BE2C (cell line): ENCODE measurements around the gene VAMP2.

ENCODE experiments used
- DNase-seq: peaks from one replicate; pipeline ENCODE4 v3.0.0-alpha.2; 2020
- H3K27me3 ChIP-seq: fragments of 250-450 bp; sonication (Bioruptor Pico); 2 replicates; pipeline ENCODE4 v1.5.1; 2020; ENCODE audit warnings: mild to moderate bottlenecking
- H3K36me3 ChIP-seq: fragments of 250-450 bp; sonication (Bioruptor Pico); 2 replicates; pipeline ENCODE4 v1.5.1; 2020; ENCODE audit warnings: mild to moderate bottlenecking
- H3K4me1 ChIP-seq: fragments of 250-450 bp; sonication (Bioruptor Pico); 2 replicates; pipeline ENCODE4 v1.5.1; 2020
- H3K4me3 ChIP-seq: 2 replicates; pipeline ENCODE4 v1.5.1; 2011; ENCODE audit warnings: low read depth, low read length
- H3K9me3 ChIP-seq: fragments of 250-450 bp; sonication (Bioruptor Pico); 2 replicates; pipeline ENCODE4 v1.5.1; 2020
- TF ChIP-seq, protein P1 (sequence below): IDR thresholded peaks from 2 replicates; pipeline ENCODE4 v1.5.1; 2012; ENCODE audit warnings: mild to moderate bottlenecking, low read depth, low read length

The VAMP2 gene

DNA sequence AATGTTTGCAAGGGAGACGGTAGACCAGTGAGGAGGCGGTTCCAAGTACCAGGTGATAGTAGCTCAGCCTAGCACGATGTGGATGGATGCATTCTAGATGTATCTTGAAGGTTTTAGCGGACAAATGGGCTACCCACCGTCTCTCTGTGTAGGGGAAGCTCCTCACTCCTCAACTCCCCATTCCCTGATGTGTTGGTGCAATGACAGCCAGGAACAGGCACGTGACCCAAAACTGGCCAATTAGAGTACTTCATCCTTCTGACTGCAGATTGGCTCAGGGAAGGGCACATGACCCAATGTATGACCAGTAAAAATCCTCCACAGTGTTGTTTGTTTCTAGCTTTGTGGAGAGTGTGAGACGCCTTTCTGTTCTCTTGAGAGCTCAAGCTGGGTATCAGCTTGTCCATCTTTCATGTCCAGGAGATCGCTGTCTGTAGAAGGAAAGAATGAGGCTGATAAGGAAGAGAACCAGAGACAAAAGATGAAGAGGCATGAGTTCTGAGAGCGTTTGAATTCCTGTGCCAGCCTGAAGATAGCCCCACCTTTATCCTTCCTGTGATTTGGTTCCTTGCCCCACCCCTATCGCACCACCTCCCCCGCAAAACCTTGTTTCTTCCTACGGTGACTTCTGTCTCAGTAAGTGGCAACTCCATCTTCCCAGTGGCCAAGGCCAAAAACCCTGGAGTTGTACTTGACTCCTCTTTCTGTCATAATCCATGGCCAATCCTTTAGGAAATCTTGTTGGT is 29.5 kb upstream of the VAMP2 start:
- peaks cover 3% of the 10 kb centered on the region for H3K4me1 ChIP-seq
- H3K36me3 ChIP-seq, result no peaks in the 10 kb centered on the region
- H3K4me3 ChIP-seq, result peak overlapping the region; percentile 46
- DNase-seq, result peak; percentile 81
- TF ChIP-seq, protein P1, sequence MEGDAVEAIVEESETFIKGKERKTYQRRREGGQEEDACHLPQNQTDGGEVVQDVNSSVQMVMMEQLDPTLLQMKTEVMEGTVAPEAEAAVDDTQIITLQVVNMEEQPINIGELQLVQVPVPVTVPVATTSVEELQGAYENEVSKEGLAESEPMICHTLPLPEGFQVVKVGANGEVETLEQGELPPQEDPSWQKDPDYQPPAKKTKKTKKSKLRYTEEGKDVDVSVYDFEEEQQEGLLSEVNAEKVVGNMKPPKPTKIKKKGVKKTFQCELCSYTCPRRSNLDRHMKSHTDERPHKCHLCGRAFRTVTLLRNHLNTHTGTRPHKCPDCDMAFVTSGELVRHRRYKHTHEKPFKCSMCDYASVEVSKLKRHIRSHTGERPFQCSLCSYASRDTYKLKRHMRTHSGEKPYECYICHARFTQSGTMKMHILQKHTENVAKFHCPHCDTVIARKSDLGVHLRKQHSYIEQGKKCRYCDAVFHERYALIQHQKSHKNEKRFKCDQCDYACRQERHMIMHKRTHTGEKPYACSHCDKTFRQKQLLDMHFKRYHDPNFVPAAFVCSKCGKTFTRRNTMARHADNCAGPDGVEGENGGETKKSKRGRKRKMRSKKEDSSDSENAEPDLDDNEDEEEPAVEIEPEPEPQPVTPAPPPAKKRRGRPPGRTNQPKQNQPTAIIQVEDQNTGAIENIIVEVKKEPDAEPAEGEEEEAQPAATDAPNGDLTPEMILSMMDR, result no peak
- H3K27me3 ChIP-seq, result no peaks in the 10 kb centered on the region
- no peaks in the 10 kb centered on the region for H3K9me3 ChIP-seq

DNA sequence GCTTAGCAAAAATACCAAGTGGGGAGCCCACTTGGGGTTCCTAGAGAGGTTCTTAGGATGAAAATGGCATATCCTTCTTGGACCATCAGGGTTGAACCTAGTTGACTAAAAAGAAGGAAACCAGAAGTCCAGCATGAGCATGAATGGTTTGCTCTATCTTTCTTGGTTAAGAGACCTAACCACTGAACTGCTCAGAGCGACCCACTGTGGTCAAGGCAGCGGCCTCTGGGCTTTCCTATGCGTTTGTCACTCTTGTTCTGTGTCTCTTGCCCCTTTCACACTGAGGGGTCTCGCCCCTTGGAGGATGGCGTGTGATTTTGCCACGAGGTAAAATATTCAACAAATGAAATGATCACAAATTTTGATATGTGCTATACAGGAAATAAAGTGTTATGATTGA is 27.8 kb upstream of the VAMP2 start:
- Histone ChIP-seq H3K36me3 (no peaks in the 10 kb centered on the region), H3K4me1 (peaks cover 3% of the 10 kb centered on the region), H3K4me3 (peak overlapping the region; percentile 43), H3K27me3 (no peaks in the 10 kb centered on the region), H3K9me3 (no peaks in the 10 kb centered on the region)
- TF ChIP-seq, protein P1, result no peak
- no peak for DNase-seq

DNA sequence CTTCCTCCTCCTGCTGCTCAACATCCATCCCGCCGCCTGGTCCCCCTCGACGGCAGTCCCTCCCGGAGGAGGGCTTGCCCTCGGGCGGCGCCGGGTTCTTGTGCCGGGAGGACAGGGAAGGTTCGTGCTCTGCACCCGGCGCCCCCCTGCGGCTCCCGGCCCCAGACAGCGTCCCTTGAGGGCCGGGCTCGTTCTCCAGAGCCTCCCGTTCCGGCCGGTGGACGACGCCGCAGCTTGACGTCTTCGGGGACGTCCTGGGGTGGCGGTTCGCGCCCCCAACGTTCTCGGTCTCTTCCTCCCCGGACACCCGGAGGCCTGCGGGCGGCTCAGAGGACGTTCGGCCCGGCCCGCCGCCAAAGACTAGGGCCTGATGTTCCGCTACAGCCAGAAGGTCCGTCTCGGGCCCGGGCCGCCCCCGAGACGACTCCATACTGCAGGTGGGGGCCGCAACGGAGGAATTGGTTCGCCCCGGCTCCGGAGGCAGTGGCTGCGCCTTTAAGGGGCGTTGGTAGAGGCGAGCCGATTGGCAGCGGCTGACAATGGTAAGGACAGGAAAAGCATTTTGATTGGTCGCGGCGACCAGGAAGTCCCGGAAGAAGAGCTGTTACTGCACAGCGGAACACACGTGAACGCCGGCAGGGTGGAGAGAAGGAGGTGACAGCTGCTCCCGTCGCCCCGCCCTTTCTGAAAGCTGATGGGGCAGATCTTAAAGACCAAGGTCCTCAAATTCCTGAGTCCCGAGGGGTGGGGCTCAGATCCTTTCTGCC is 27.1 kb upstream of the VAMP2 start, which contains the start of gene BORCS6:
Gene BORCS6, minus strand, starts transcription at position 470 of the 767 bp plus-strand sequence. Its CDS starts 40 bp downstream, at position 430.
- Histone ChIP-seq H3K27me3 (no peaks in the 10 kb centered on the region), H3K36me3 (no peaks in the 10 kb centered on the region), H3K9me3 (no peaks in the 10 kb centered on the region), H3K4me1 (peaks cover 3% of the 10 kb centered on the region), H3K4me3 (peak within 1 kb of the TSS; percentile 73)
- TF ChIP-seq, protein P1, result no peak
- DNase-seq, result peak; percentile 91

DNA sequence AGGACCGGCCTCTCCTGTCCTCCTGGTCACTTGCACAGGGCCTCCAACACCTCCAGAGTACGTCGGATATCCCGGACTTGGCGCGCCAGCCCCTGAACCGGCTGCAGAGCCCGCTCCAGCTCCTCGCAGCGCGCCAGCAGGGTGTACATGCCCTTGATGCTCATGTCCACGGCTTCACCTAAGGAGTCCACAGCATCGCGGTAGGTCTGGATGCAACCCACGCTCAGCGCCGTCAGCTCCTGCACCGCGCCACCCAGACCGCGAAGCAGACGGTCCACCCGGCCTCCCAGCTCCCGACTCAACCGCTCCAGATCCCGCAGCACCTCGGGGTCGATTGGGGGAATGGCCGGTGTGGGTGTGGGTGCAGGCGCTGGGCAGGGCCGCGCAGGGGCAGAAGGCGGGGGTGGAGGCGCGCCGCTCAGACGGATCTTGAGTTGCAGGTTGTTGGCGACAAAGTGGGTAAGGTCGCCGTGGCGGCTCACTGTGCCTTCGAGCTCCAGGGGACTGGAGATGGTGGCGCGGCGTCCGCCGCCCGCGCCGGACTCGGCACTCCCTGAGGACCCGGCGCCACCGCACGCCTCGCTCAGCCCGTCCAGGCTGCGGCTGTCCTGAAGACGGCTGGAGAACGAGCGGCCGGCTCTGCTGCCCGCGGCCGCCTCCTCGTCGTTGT is 26.4 kb upstream of the VAMP2 start:
- no peaks in the 10 kb centered on the region for H3K9me3 ChIP-seq
- H3K36me3 ChIP-seq, result no peaks in the 10 kb centered on the region
- TF ChIP-seq, protein P1, result no peak
- peak; percentile 15 for DNase-seq
- H3K27me3 ChIP-seq, result no peaks in the 10 kb centered on the region
- peak overlapping the region; percentile 73 for H3K4me3 ChIP-seq
- H3K4me1 ChIP-seq, result peaks cover 3% of the 10 kb centered on the region

DNA sequence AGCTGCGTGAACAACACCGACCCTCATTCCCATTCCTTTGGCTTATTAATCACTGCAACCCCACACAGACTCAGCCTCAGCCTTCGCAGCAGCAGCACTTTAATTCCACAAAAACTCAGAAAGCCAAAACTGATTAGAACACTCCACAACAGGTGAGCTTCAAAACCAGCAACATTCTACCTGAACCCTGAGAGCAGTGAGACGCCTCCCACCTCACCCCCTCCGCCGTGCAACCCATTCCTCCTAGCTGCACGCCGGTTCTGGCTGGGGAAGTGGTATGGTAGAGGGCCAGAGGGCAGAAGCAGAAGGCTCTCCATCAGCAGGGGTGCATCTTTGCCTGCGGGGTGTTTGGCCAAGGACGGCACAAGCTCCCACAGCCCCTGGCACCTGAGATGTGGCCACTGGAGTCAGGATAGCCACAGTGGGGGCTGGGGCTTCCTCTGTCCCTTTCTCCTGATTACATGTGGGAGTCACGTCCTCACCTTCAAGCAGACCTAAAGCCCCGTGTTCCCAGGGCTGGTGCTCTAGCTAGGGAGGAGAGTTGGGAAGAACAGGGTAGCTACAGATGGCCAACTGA is 25.6 kb upstream of the VAMP2 start:
- TF ChIP-seq, protein P1, result no peak
- H3K36me3 ChIP-seq, result no peaks in the 10 kb centered on the region
- H3K4me1 ChIP-seq, result peaks cover 3% of the 10 kb centered on the region
- H3K4me3 ChIP-seq, result peak overlapping the region; percentile 73
- no peak for DNase-seq
- H3K27me3 ChIP-seq, result no peaks in the 10 kb centered on the region
- H3K9me3 ChIP-seq, result no peaks in the 10 kb centered on the region
